Fibroblast of mammary gland (primary cell): ENCODE results near the gene ARVCF.

Source experiments
- DNase-seq: peaks from one replicate; pipeline ENCODE4 v3.0.0-alpha.2; 2010; ENCODE audit warnings: low read depth
- H3K4me3 ChIP-seq: 2 replicates; pipeline ENCODE4 v1.5.1; 2011; ENCODE audit warnings: low read depth, mild to moderate bottlenecking, low read length, moderate library complexity; ENCODE audit not compliant: control insufficient read depth
- CTCF ChIP-seq: conservative IDR thresholded peaks from 2 replicates; pipeline ENCODE4 v1.5.1; 2011; ENCODE audit warnings: low read depth, low read length, inconsistent platforms; ENCODE audit not compliant: control insufficient read depth, insufficient read depth

The ARVCF gene

GRCh38 chr22:20009582-20010306 is 6.9 kb downstream of the ARVCF start:
- DNase-seq, result no peak
- TF ChIP-seq CTCF, result no peak
- H3K4me3 ChIP-seq, result no peak overlapping the region

- no peak for TF ChIP-seq CTCF
- H3K4me3 ChIP-seq, result no peak overlapping the region
- no peak for DNase-seq
Observed at GRCh38 chr22:20009018-20009491, 7.6 kb downstream of the ARVCF start.

- DNase-seq, result no peak
- TF ChIP-seq CTCF, result no peak
- H3K4me3 ChIP-seq, result no peak overlapping the region
Observed at GRCh38 chr22:20008221-20008995, 8.2 kb downstream of the ARVCF start.

- DNase-seq, result no peak
- no peak overlapping the region for H3K4me3 ChIP-seq
- no peak for TF ChIP-seq CTCF
Observed at GRCh38 chr22:20004464-20004863, 12.2 kb downstream of the ARVCF start.

GRCh38 chr22:20003304-20003703 is 13.3 kb downstream of the ARVCF start:
- H3K4me3 ChIP-seq, result no peak overlapping the region
- no peak for TF ChIP-seq CTCF
- no peak for DNase-seq

- no peak overlapping the region for H3K4me3 ChIP-seq
- no peak for DNase-seq
Observed at GRCh38 chr22:20002636-20003035, 14.0 kb downstream of the ARVCF start.

More at GRCh38 chr22:20002636-20003035, 14.0 kb downstream of the ARVCF start:
- TF ChIP-seq CTCF, result no peak
